H9 (cell line): ENCODE results near the gene VPS18. TPM values are rescaled to one million over a fixed set of nuclear protein-coding genes. Genes with fewer than 3 reads are reported as not detected.

ENCODE experiments used
- DNase-seq: peaks from one replicate; pipeline ENCODE4 v3.0.0-alpha.2; 2017
- H2AFZ ChIP-seq: one replicate; pipeline ENCODE4 v1.6.1; 2013; ENCODE audit warnings: mild to moderate bottlenecking, low read length, control low read depth, moderate library complexity
- H2AK5ac ChIP-seq: 2 replicates; pipeline ENCODE4 v1.6.1; 2013; ENCODE audit warnings: low read length, control low read depth, mixed read lengths; ENCODE audit not compliant: insufficient read length
- H2BK120ac ChIP-seq: one replicate; pipeline ENCODE4 v1.6.1; 2013; ENCODE audit warnings: low read depth, mild to moderate bottlenecking, low read length, control low read depth, inconsistent platforms; ENCODE audit not compliant: poor library complexity, severe bottlenecking
- H2BK12ac ChIP-seq: 2 replicates; pipeline ENCODE4 v1.6.1; 2013; ENCODE audit warnings: low read length, control low read depth, mixed read lengths, low read depth; ENCODE audit not compliant: insufficient read length
- H2BK15ac ChIP-seq: 2 replicates; pipeline ENCODE4 v1.6.1; 2013; ENCODE audit warnings: low read depth, low read length, control low read depth
- H2BK20ac ChIP-seq: one replicate; pipeline ENCODE4 v1.6.1; 2013; ENCODE audit warnings: low read depth, mild to moderate bottlenecking, low read length, control low read depth, inconsistent platforms; ENCODE audit not compliant: poor library complexity, severe bottlenecking
- H2BK5ac ChIP-seq: 2 replicates; pipeline ENCODE4 v1.6.1; 2013; ENCODE audit warnings: low read length, control low read depth, mixed read lengths; ENCODE audit not compliant: insufficient read length
- H3K14ac ChIP-seq: 2 replicates; pipeline ENCODE4 v1.6.1; 2013; ENCODE audit warnings: low read length, control low read depth; ENCODE audit not compliant: insufficient read depth
- H3K18ac ChIP-seq: 2 replicates; pipeline ENCODE4 v1.6.1; 2013; ENCODE audit warnings: low read depth, mild to moderate bottlenecking, mixed read lengths, low read length, control low read depth; ENCODE audit not compliant: insufficient read length
- H3K23ac ChIP-seq: 2 replicates; pipeline ENCODE4 v1.6.1; 2013; ENCODE audit warnings: low read length, control low read depth, mixed read lengths, low read depth; ENCODE audit not compliant: insufficient read length
- H3K23me2 ChIP-seq: 2 replicates; pipeline ENCODE4 v1.6.1; 2013; ENCODE audit warnings: low read depth, mild to moderate bottlenecking, mixed read lengths, low read length, control low read depth; ENCODE audit not compliant: insufficient read length, poor library complexity, severe bottlenecking
- H3K27ac ChIP-seq: 2 replicates; pipeline ENCODE4 v1.5.1; 2013; ENCODE audit warnings: low read length, control low read depth, mixed read lengths, low read depth; ENCODE audit not compliant: insufficient read length
- H3K27me3 ChIP-seq: 2 replicates; pipeline ENCODE4 v1.6.1; 2013; ENCODE audit warnings: low read length, control low read depth, inconsistent platforms; ENCODE audit not compliant: insufficient read depth
- H3K4ac ChIP-seq: 2 replicates; pipeline ENCODE4 v1.6.1; 2013; ENCODE audit warnings: low read depth, mild to moderate bottlenecking, control low read depth, inconsistent platforms, low read length, moderate library complexity
- H3K4me1 ChIP-seq: 2 replicates; pipeline ENCODE4 v1.6.1; 2013; ENCODE audit warnings: low read length, control low read depth, inconsistent platforms; ENCODE audit not compliant: insufficient read depth
- H3K4me2 ChIP-seq: 2 replicates; pipeline ENCODE4 v1.6.1; 2013; ENCODE audit warnings: low read length, control low read depth, mixed read lengths; ENCODE audit not compliant: insufficient read length, insufficient read depth
- H3K56ac ChIP-seq: 2 replicates; pipeline ENCODE4 v1.6.1; 2013; ENCODE audit warnings: low read depth, mild to moderate bottlenecking, mixed read lengths, low read length, control low read depth; ENCODE audit not compliant: insufficient read length
- H3K79me1 ChIP-seq: 2 replicates; pipeline ENCODE4 v1.6.1; 2013; ENCODE audit warnings: low read depth, mild to moderate bottlenecking, moderate library complexity, low read length, control low read depth, inconsistent platforms; ENCODE audit not compliant: insufficient read depth, poor library complexity, severe bottlenecking
- H3K79me2 ChIP-seq: 2 replicates; pipeline ENCODE4 v1.6.1; 2013; ENCODE audit warnings: low read length, control low read depth, inconsistent platforms; ENCODE audit not compliant: insufficient read depth
- H3K9ac ChIP-seq: 2 replicates; pipeline ENCODE4 v1.6.1; 2013; ENCODE audit warnings: low read length, control low read depth, mixed read lengths; ENCODE audit not compliant: insufficient read length; ENCODE audit errors: extremely low read depth
- H3K9me3 ChIP-seq: one replicate; pipeline ENCODE4 v1.6.1; 2013; ENCODE audit warnings: low read depth, low read length, inconsistent platforms; ENCODE audit not compliant: control insufficient read depth
- H3T11ph ChIP-seq: one replicate; pipeline ENCODE4 v1.6.1; 2013; ENCODE audit warnings: mild to moderate bottlenecking, low read length, control low read depth, inconsistent platforms
- H4K20me1 ChIP-seq: one replicate; pipeline ENCODE4 v1.6.1; 2013; ENCODE audit not compliant: control insufficient read depth, insufficient read length, insufficient read depth
- H4K5ac ChIP-seq: 2 replicates; pipeline ENCODE4 v1.6.1; 2013; ENCODE audit warnings: low read depth, mild to moderate bottlenecking, mixed read lengths, low read length, control low read depth; ENCODE audit not compliant: insufficient read length
- H4K8ac ChIP-seq: replicated peaks from 2 replicates; pipeline ENCODE4 v1.6.1; 2013; ENCODE audit warnings: low read length, control low read depth, mixed read lengths, low read depth; ENCODE audit not compliant: insufficient read length
- H4K91ac ChIP-seq: 2 replicates; pipeline ENCODE4 v1.6.1; 2013; ENCODE audit warnings: low read depth, mild to moderate bottlenecking, moderate library complexity, mixed read lengths, low read length, control low read depth; ENCODE audit not compliant: insufficient read length
- H3K27ac Mint-ChIP-seq, 3 experiments: 2 replicates in 2 of 3; 3 replicates in 1 of 3; pipeline ENCODE4 v1.8.0; 2020 to 2021; ENCODE audit warnings: mixed read lengths in 3 of 3, mild to moderate bottlenecking in 1 of 3, moderate library complexity in 1 of 3
- H3K27me3 Mint-ChIP-seq: 2 replicates; pipeline ENCODE4 v1.8.0; 2021; ENCODE audit warnings: low read depth, mild to moderate bottlenecking, moderate library complexity, mixed read lengths
- H3K36me3 Mint-ChIP-seq, 3 experiments: 2 replicates in 2 of 3; 3 replicates in 1 of 3; pipeline ENCODE4 v1.8.0; 2020 to 2021; ENCODE audit warnings: low read depth in 3 of 3, mixed read lengths in 3 of 3; ENCODE audit not compliant: insufficient read depth in 1 of 3
- H3K4me1 Mint-ChIP-seq, 2 experiments: 2 replicates each; pipeline ENCODE4 v1.8.0; 2020; ENCODE audit warnings: mixed read lengths in 2 of 2
- H3K4me3 Mint-ChIP-seq, 2 experiments: 2 replicates in 1 of 2; 3 replicates in 1 of 2; pipeline ENCODE4 v1.8.0; 2020 to 2021; ENCODE audit warnings: mild to moderate bottlenecking in 2 of 2, mixed read lengths in 2 of 2, moderate library complexity in 1 of 2
- H3K9me3 Mint-ChIP-seq, 2 experiments: 2 replicates in 1 of 2; 3 replicates in 1 of 2; pipeline ENCODE4 v1.8.0; 2020; ENCODE audit warnings: mild to moderate bottlenecking in 2 of 2, mixed read lengths in 2 of 2, moderate library complexity in 1 of 2
- CTCF ChIP-seq: fragments of 200-600 bp; sonication (generic); conservative IDR thresholded peaks from 3 replicates; pipeline ENCODE4 v1.8.0; 2021; ENCODE audit warnings: antibody characterized with exemption, mild to moderate bottlenecking
- WGBS: extraction: QIAGEN DNeasy Blood & Tissue Kit; methylation state at CpG from one replicate; pipeline ENCODE4 v1.1.7; 2013; ENCODE audit warnings: missing lambda C conversion rate, low lambda C conversion rate, mixed read lengths; ENCODE audit not compliant: insufficient read length; ENCODE audit errors: extremely low coverage; 5-methylcytosine and 5-hydroxymethylcytosine counted together
- total RNA-seq: library from RNA; stranded (reverse); gene quantifications from 2 replicates; pipeline ENCODE4 v1.2.1, GENCODE V29; 2021

The VPS18 gene
- total RNA-seq, 1 experiment from 2014 or later, result 45.0 TPM

- H3K18ac ChIP-seq, result no peak overlapping the region
- no peak overlapping the region for H2BK15ac ChIP-seq
- no peaks in the 10 kb centered on the region for H3K79me2 ChIP-seq
- no peak overlapping the region for H4K8ac ChIP-seq
- no peaks in the 10 kb centered on the region for H3K79me1 ChIP-seq
- no peak overlapping the region for H2BK120ac ChIP-seq
- DNase-seq, result no peak
- Mint-ChIP-seq H3K9me3 (no peaks in the 10 kb centered on the region), H3K27me3 (no peaks in the 10 kb centered on the region), H3K4me1 (peaks cover 12% of the 10 kb centered on the region in 2 experiments), H3K36me3 (peaks cover 29 to 85% (median 81%) of the 10 kb centered on the region in 3 experiments), H3K4me3 (no peak overlapping the region), H3K27ac (no peak overlapping the region; a peak in 1 of 7 replicates)
- no peaks in the 10 kb centered on the region for H3K23me2 ChIP-seq
- H3K9ac ChIP-seq, result no peak overlapping the region
- no peak overlapping the region for H2BK20ac ChIP-seq
- H2AFZ ChIP-seq, result no peak overlapping the region
- H3K56ac ChIP-seq, result no peak overlapping the region
- no peak overlapping the region for H4K91ac ChIP-seq
- no peaks in the 10 kb centered on the region for H4K20me1 ChIP-seq
- H3K27me3 ChIP-seq, result no peaks in the 10 kb centered on the region
- H3K4me1 ChIP-seq, result no peaks in the 10 kb centered on the region
- no peak overlapping the region for H3K4ac ChIP-seq
- H3K9me3 ChIP-seq, result no peaks in the 10 kb centered on the region
- H4K5ac ChIP-seq, result no peak overlapping the region
- no peak overlapping the region for H3K14ac ChIP-seq
- H2AK5ac ChIP-seq, result no peak overlapping the region
- H3K4me2 ChIP-seq, result no peak overlapping the region
- no peak for TF ChIP-seq CTCF
- H2BK12ac ChIP-seq, result no peak overlapping the region
- H3T11ph ChIP-seq, result no peak overlapping the region
- no CpG with 5 or more reads among the region's 5 CpGs for WGBS
- H3K27ac ChIP-seq, result no peak overlapping the region
- no peak overlapping the region for H3K23ac ChIP-seq
- no peak overlapping the region for H2BK5ac ChIP-seq
These were observed 41.7 kb upstream of the VPS18 start for GRCh38 chr15:40852529-40852928.
